Activated CD4-positive, alpha-beta T cell treated with anti-CD3 and anti-CD28 coated beads, Interleukin-2, amount 10 ng/mL, durations not matched to agents 7 days and 5 days (primary cell): Measurements from ENCODE around the gene IGFBP4. TPM values are rescaled to one million over a fixed set of nuclear protein-coding genes. Genes with fewer than 3 reads are reported as not detected.
A peak's percentile ranks its signal among the peaks of the same experiment; 100 is the strongest.

Source experiments
- CTCF ChIA-PET: fragments of 350-600 bp; sonication (Branson Sonifier 250); formaldehyde crosslinking; loops from one replicate; lab custom pipeline; 2021; ENCODE audit warnings: antibody characterized with exemption; lab: Charles Lee
- POLR2A ChIA-PET: fragments of 350-600 bp; sonication (Branson Sonifier 250); formaldehyde crosslinking; loops from one replicate; lab custom pipeline; 2021; ENCODE audit warnings: antibody characterized with exemption; lab: Charles Lee
- DNase-seq: peaks from one replicate; pipeline ENCODE4 v3.0.0-alpha.2; 2020
- H3K27ac Mint-ChIP-seq: one replicate; pipeline ENCODE4 v1.8.0; 2021; ENCODE audit warnings: mild to moderate bottlenecking, moderate library complexity, mixed read lengths
- H3K27me3 Mint-ChIP-seq: one replicate; pipeline ENCODE4 v1.8.0; 2021; ENCODE audit warnings: mixed read lengths
- H3K36me3 Mint-ChIP-seq: one replicate; pipeline ENCODE4 v1.8.0; 2021; ENCODE audit warnings: low read depth, mixed read lengths
- H3K4me1 Mint-ChIP-seq: one replicate; pipeline ENCODE4 v1.8.0; 2021; ENCODE audit warnings: mixed read lengths
- H3K4me3 Mint-ChIP-seq: one replicate; pipeline ENCODE4 v1.8.0; 2021; ENCODE audit warnings: mild to moderate bottlenecking, moderate library complexity, mixed read lengths
- H3K9me3 Mint-ChIP-seq: one replicate; pipeline ENCODE4 v1.8.0; 2021; ENCODE audit warnings: mixed read lengths
- total RNA-seq, 2 experiments: library from RNA; stranded (reverse); gene quantifications; one replicate each; pipeline ENCODE4 v1.2.3, GENCODE V29; 2021

The IGFBP4 gene
- total RNA-seq, 2 experiments from 2014 or later = 65.2 to 67.9 TPM

GRCh38 chr17:40479754-40480480, 36.7 kb downstream of the IGFBP4 start:
- Mint-ChIP-seq H3K9me3 (no peaks in the 10 kb centered on the region), H3K27me3 (no peaks in the 10 kb centered on the region), H3K36me3 (peaks cover 12% of the 10 kb centered on the region), H3K4me3 (peak overlapping the region; percentile 43), H3K27ac (peak overlapping the region; percentile 98), H3K4me1 (peaks cover 91% of the 10 kb centered on the region)
- DNase-seq = no peak
- POLR2A ChIA-PET = interaction anchor here (1.1 to 1.4 kb wide), 3 partner anchors 38 to 54 kb away, joined by 4 to 5 read pairs (median 4); no protein-coding TSS in a partner anchor
- CTCF ChIA-PET = interaction anchor here (1.0 to 4.7 kb wide), 5 partner anchors 15 to 82 kb away, joined by 3 to 23 read pairs (median 3); no protein-coding TSS in a partner anchor

DNA sequence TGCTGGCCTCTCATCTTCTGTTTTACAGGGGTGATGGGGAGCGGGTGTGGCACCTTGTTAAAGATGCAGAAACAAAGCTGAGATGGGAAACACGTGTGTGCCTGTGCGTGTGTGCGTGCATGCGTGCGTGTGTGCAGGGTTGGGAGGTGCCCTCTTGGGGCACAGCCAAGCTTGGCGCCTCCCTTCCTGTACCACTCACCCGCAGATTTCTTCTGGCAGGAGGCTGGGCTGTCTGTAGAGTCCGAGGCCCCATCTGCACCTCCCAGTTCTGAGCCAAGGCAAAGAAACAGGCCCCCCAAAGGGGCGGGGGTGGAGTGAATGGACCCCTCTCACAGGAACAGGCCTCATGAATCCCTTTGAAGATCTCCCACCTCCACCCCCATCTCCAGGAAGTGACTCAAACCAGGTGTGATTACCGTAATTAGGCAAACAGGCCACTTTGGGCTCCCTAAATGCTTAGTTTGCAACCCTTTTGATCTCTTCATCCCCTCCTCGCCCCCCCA, 37.3 kb downstream of the IGFBP4 start:
- H3K4me1 Mint-ChIP-seq = peaks cover 95% of the 10 kb centered on the region
- ChIA-PET POLR2A (interaction anchor here (1.1 to 1.4 kb wide), 3 partner anchors 37 to 53 kb away, joined by 4 to 5 read pairs (median 4); no protein-coding TSS in a partner anchor), CTCF (interaction anchor here (1.3 to 4.7 kb wide), 6 partner anchors 15 to 82 kb away, joined by 3 to 23 read pairs (median 4); no protein-coding TSS in a partner anchor)
- H3K27me3 Mint-ChIP-seq = no peaks in the 10 kb centered on the region
- peak overlapping the region; percentile 98 for H3K27ac Mint-ChIP-seq
- no peaks in the 10 kb centered on the region for H3K9me3 Mint-ChIP-seq
- peak; percentile 92 for DNase-seq
- H3K4me3 Mint-ChIP-seq = peak overlapping the region; percentile 43
- H3K36me3 Mint-ChIP-seq = peaks cover 13% of the 10 kb centered on the region

- H3K27me3 Mint-ChIP-seq = no peaks in the 10 kb centered on the region
These were observed 37.9 kb downstream of the IGFBP4 start for GRCh38 chr17:40481106-40481505.

GRCh38 chr17:40482722-40483121, 39.5 kb downstream of the IGFBP4 start:
- Mint-ChIP-seq H3K27ac (peak overlapping the region; percentile 98), H3K4me1 (peaks cover 93% of the 10 kb centered on the region), H3K9me3 (no peaks in the 10 kb centered on the region), H3K36me3 (peaks cover 11% of the 10 kb centered on the region), H3K4me3 (no peak overlapping the region), H3K27me3 (no peaks in the 10 kb centered on the region)
- no peak for DNase-seq
- ChIA-PET CTCF (interaction anchor here (0.6 to 1.2 kb wide), 3 partner anchors 17 to 335 kb away, joined by 3 read pairs; no protein-coding TSS in a partner anchor), POLR2A (no interaction called here)

More at GRCh38 chr17:40481106-40481505, 37.9 kb downstream of the IGFBP4 start:
- H3K9me3 Mint-ChIP-seq = no peaks in the 10 kb centered on the region
- peaks cover 96% of the 10 kb centered on the region for H3K4me1 Mint-ChIP-seq
- H3K36me3 Mint-ChIP-seq = peaks cover 14% of the 10 kb centered on the region
- H3K4me3 Mint-ChIP-seq = peak overlapping the region; percentile 43
- ChIA-PET CTCF (interaction anchor here (0.5 to 4.7 kb wide), 6 partner anchors 14 to 1359 kb away, joined by 3 to 23 read pairs (median 4); no protein-coding TSS in a partner anchor), POLR2A (interaction anchor here (0.5 to 1.4 kb wide), 4 partner anchors 13 to 50 kb away, joined by 3 to 5 read pairs (median 4); no protein-coding TSS in a partner anchor)
- peak overlapping the region; percentile 98 for H3K27ac Mint-ChIP-seq
- DNase-seq = no peak

- H3K36me3 Mint-ChIP-seq = peaks cover 10% of the 10 kb centered on the region
- no peak overlapping the region for H3K4me3 Mint-ChIP-seq
- H3K27me3 Mint-ChIP-seq = no peaks in the 10 kb centered on the region
- H3K4me1 Mint-ChIP-seq = peaks cover 93% of the 10 kb centered on the region
- no peak for DNase-seq
- H3K9me3 Mint-ChIP-seq = no peaks in the 10 kb centered on the region
- ChIA-PET POLR2A (no interaction called here), CTCF (interaction anchor here (0.6 to 1.2 kb wide), 4 partner anchors 14 to 40 kb away, joined by 3 read pairs; partner anchors contain the start of gene IGFBP4)
- H3K27ac Mint-ChIP-seq = peak overlapping the region; percentile 98
These were observed 40.4 kb downstream of the IGFBP4 start for GRCh38 chr17:40483679-40484078.

GRCh38 chr17:40484285-40484972, 41.2 kb downstream of the IGFBP4 start:
- Mint-ChIP-seq H3K4me1 (peaks cover 95% of the 10 kb centered on the region), H3K27me3 (no peaks in the 10 kb centered on the region), H3K9me3 (no peaks in the 10 kb centered on the region), H3K4me3 (no peak overlapping the region), H3K27ac (peak overlapping the region; percentile 98), H3K36me3 (peaks cover 6% of the 10 kb centered on the region)
- CTCF ChIA-PET = interaction anchor here (0.6 to 2.1 kb wide), 8 partner anchors 13 to 602 kb away, joined by 3 to 6 read pairs (median 3); partner anchors contain the start of gene IGFBP4
- DNase-seq = no peak
- POLR2A ChIA-PET = no interaction called here

DNA sequence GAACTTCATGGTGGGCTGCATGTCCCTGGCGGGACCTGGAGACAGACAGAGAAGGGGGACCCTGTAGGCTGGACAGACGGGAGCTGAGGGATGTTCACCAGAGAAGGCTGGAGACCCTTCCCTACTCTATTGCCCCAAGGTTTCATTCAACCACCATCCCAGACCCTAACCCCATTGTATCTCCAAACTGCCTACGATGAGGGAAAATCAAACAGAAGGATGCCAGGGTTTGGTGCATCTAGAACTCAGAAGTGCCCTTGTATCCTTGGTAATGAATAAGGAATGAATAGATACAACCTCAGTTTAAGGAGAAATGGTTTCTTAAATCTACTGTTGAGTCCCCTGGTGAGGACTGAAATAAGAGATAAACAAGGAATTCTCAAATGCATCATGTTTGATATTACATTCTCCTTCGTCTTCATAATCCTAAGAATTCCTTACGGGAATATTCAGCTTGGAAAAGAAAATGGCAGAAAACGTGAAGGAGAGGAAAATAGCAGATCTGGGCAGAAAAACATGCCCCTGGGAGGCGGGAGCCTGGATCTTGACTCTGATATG, 41.8 kb downstream of the IGFBP4 start:
- Mint-ChIP-seq H3K9me3 (no peaks in the 10 kb centered on the region), H3K36me3 (peaks cover 6% of the 10 kb centered on the region), H3K4me3 (no peak overlapping the region), H3K4me1 (peaks cover 95% of the 10 kb centered on the region), H3K27ac (peak overlapping the region; percentile 21), H3K27me3 (no peaks in the 10 kb centered on the region)
- ChIA-PET CTCF (interaction anchor here (0.7 to 3.8 kb wide), 6 partner anchors 9 to 47 kb away, joined by 3 to 21 read pairs (median 4); no protein-coding TSS in a partner anchor), POLR2A (no interaction called here)
- no peak for DNase-seq

GRCh38 chr17:40485851-40486521, 42.7 kb downstream of the IGFBP4 start:
- peaks cover 95% of the 10 kb centered on the region for H3K4me1 Mint-ChIP-seq
- peak overlapping the region; percentile 82 for H3K27ac Mint-ChIP-seq
- H3K36me3 Mint-ChIP-seq = peaks cover 3% of the 10 kb centered on the region
- no peaks in the 10 kb centered on the region for H3K9me3 Mint-ChIP-seq
- CTCF ChIA-PET = interaction anchor here (1.3 to 3.8 kb wide), 4 partner anchors 10 to 46 kb away, joined by 3 to 21 read pairs (median 14); no protein-coding TSS in a partner anchor
- H3K27me3 Mint-ChIP-seq = no peaks in the 10 kb centered on the region
- DNase-seq = no peak
- POLR2A ChIA-PET = no interaction called here
- H3K4me3 Mint-ChIP-seq = no peak overlapping the region

- H3K27ac Mint-ChIP-seq = peak overlapping the region; percentile 82
- POLR2A ChIA-PET = no interaction called here
- DNase-seq = no peak
- peaks cover 95% of the 10 kb centered on the region for H3K4me1 Mint-ChIP-seq
- CTCF ChIA-PET = interaction anchor here (1.2 to 3.8 kb wide), 6 partner anchors 11 to 46 kb away, joined by 3 to 21 read pairs (median 5); partner anchors contain the start of gene TNS4
- H3K27me3 Mint-ChIP-seq = no peaks in the 10 kb centered on the region
- H3K9me3 Mint-ChIP-seq = no peaks in the 10 kb centered on the region
- H3K36me3 Mint-ChIP-seq = peaks cover 3% of the 10 kb centered on the region
- H3K4me3 Mint-ChIP-seq = no peak overlapping the region
These were observed 43.5 kb downstream of the IGFBP4 start for GRCh38 chr17:40486522-40487370.

DNA sequence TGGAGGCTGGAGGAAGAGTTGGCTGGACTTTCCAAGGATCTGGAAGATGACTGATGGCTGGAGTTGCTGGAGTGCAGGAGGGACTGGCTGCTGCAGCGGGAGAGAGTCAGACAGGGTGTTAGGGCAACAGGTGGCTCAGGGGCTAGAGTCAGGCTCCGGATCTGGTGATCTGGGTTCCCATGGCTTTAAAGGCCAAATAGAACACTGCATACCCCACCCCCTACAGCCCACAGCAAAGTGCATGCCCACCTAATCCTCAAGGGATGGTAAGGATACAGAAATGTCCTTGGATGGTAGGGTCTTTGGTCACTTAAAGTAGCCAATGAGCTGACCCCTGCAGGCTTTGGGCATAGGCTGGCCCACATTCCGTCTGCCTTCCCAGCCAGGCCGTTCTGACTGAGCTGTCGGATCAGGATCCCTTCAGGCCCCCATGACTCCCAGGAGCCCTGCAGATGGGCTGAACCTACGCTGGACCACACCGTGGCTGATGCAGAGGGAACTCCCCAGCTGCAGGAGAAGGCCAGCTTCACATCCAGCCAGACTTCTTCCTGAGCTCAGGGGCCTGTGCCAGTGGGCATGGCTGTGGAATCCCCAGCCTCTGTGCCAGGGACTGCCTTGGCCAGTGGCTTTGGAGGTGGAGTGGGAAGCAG, 44.2 kb downstream of the IGFBP4 start:
- Mint-ChIP-seq H3K27me3 (no peaks in the 10 kb centered on the region), H3K27ac (peak overlapping the region; percentile 41), H3K9me3 (no peaks in the 10 kb centered on the region), H3K36me3 (peaks cover 3% of the 10 kb centered on the region), H3K4me3 (no peak overlapping the region), H3K4me1 (peaks cover 92% of the 10 kb centered on the region)
- CTCF ChIA-PET = interaction anchor here (0.8 to 3.8 kb wide), 7 partner anchors 10 to 66 kb away, joined by 3 to 21 read pairs (median 3); partner anchors contain the start of gene TNS4
- DNase-seq = no peak
- POLR2A ChIA-PET = no interaction called here
